ENCODE results near the gene TBC1D22A.

- no peak for TF ChIP-seq CTCF (IDR thresholded peaks at IDR 0.05)
- no peak for TF ChIP-seq POLR2A (IDR thresholded peaks at IDR 0.05)
Measured at GRCh38 chr22:47006433-47006832, 244.0 kb downstream of the TBC1D22A start.
